ENCODE measurements around the gene CYP19A1. TPM values are rescaled to one million over a fixed set of nuclear protein-coding genes. Genes with fewer than 3 reads are reported as not detected.

Gene CYP19A1
- total and polyA plus RNA-seq, 2 experiments from 2014 or later: 0.69 to 2.6 TPM

- TF ChIP-seq, protein P1, sequence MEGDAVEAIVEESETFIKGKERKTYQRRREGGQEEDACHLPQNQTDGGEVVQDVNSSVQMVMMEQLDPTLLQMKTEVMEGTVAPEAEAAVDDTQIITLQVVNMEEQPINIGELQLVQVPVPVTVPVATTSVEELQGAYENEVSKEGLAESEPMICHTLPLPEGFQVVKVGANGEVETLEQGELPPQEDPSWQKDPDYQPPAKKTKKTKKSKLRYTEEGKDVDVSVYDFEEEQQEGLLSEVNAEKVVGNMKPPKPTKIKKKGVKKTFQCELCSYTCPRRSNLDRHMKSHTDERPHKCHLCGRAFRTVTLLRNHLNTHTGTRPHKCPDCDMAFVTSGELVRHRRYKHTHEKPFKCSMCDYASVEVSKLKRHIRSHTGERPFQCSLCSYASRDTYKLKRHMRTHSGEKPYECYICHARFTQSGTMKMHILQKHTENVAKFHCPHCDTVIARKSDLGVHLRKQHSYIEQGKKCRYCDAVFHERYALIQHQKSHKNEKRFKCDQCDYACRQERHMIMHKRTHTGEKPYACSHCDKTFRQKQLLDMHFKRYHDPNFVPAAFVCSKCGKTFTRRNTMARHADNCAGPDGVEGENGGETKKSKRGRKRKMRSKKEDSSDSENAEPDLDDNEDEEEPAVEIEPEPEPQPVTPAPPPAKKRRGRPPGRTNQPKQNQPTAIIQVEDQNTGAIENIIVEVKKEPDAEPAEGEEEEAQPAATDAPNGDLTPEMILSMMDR (IDR thresholded peaks at IDR 0.05; ENCODE audit: low read depth, low read length): no peak
- no peak for DNase-seq (ENCODE audit: low read depth in 1 of 2, low spot score in 1 of 2)
These were observed 12.3 kb upstream of the CYP19A1 start for GRCh38 chr15:51350723-51351122.

DNA sequence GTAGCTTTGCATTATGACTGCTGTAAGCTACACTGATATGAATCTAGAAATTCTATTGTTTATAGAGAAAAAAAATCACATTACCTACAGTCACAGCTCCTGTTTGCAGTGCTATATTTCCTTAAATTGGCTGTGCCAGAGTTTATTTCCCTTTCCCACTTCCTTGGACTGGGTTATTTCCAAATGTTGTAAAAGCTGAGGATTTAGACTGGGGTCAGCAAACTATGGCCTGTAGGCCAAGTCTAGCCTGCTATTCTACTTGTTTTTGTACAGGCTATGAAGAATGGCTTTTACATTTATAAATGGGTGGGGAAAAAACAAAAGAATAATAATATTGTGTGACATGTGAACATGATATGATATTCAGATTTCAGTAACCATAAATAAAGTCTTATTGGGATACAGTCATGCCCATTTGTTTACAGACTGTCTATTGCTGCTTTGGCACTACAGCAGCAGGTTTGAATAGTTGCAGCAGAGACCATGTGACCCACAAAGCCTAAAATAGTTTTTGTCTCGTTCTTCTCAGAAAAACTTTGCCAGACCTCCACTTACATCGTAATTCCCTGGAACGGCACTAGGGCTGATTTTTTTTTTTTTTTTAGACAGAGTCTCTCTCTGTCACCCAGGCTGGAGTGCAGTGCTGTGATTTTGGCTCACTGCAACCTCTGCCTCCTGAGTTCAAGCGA is 10.9 kb upstream of the CYP19A1 start:
- Histone ChIP-seq H3K27me3 (peaks cover 11% of the 10 kb centered on the region), H3K4me1 (ENCODE audit: low read depth) (peaks cover 6% of the 10 kb centered on the region), H3K27ac (no peak overlapping the region), H3K4me3 (no peak overlapping the region), H3K9me3 (ENCODE audit: low read depth) (no peaks in the 10 kb centered on the region), H3K36me3 (no peaks in the 10 kb centered on the region)
- peak in 1 of 2 donors; percentile 29 for DNase-seq (ENCODE audit: low read depth in 1 of 2, low spot score in 1 of 2)
- TF ChIP-seq, protein P1 (IDR thresholded peaks at IDR 0.05; ENCODE audit: low read depth, low read length): no peak

More at GRCh38 chr15:51350723-51351122, 12.3 kb upstream of the CYP19A1 start:
- Histone ChIP-seq H3K27ac (no peak overlapping the region), H3K9me3 (ENCODE audit: low read depth) (no peaks in the 10 kb centered on the region), H3K4me3 (no peak overlapping the region), H3K4me1 (ENCODE audit: low read depth) (peaks cover 6% of the 10 kb centered on the region), H3K36me3 (no peaks in the 10 kb centered on the region), H3K27me3 (no peaks in the 10 kb centered on the region)

DNA sequence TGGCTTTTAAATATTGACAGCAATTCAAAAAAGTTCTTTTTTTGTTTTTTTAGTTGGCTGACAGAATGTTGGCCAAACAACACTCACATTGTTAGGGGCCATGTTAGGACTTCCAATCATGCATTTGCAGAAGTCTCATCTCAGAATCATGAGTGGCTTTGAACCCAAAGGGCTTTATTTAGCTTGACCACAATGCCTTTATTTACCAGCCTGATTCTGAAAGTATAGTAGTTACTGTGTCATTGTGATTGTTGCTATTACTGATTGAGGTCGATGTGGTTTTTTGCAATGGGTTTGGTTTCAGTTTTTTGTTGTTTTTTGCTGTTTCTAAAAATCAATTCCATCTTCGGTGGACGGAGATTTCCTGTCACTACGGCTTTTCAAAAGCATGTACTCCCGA is 10.3 kb upstream of the CYP19A1 start:
- DNase-seq (ENCODE audit: low read depth in 1 of 2, low spot score in 1 of 2): no peak
- Histone ChIP-seq H3K27ac (no peak overlapping the region), H3K4me1 (ENCODE audit: low read depth) (peaks cover 6% of the 10 kb centered on the region), H3K9me3 (ENCODE audit: low read depth) (no peaks in the 10 kb centered on the region), H3K4me3 (no peak overlapping the region), H3K36me3 (no peaks in the 10 kb centered on the region), H3K27me3 (peaks cover 16% of the 10 kb centered on the region)
- TF ChIP-seq, protein P1 (IDR thresholded peaks at IDR 0.05; ENCODE audit: low read depth, low read length): no peak

GRCh38 chr15:51346136-51346535 is 7.7 kb upstream of the CYP19A1 start:
- no peak for DNase-seq (ENCODE audit: low read depth in 1 of 2, low spot score in 1 of 2)
- Histone ChIP-seq H3K36me3 (no peaks in the 10 kb centered on the region), H3K27me3 (peaks cover 42% of the 10 kb centered on the region), H3K4me1 (ENCODE audit: low read depth) (peaks cover 10% of the 10 kb centered on the region), H3K4me3 (no peak overlapping the region), H3K9me3 (ENCODE audit: low read depth) (no peaks in the 10 kb centered on the region), H3K27ac (no peak overlapping the region)
- TF ChIP-seq, protein P1 (IDR thresholded peaks at IDR 0.05; ENCODE audit: low read depth, low read length): no peak

DNA sequence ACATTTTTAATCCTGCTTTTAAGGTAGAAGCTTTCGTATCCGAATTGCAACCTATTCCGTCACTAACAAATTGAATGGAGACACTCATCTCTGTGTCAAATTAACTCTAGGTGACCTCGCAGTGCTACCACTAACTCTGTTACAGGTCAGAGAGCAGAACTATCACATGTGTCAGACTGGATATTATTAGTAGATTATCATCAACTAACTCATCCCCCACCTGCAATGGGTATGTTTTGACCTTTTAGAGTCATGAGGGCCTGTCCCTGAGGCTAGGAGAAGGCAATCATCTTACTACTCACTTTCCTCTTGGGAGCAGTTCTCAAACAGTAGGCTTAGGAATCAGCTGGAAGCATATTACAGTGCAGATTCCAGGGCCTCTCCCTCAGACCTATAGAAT is 5.1 kb upstream of the CYP19A1 start:
- no peak for DNase-seq (ENCODE audit: low read depth in 1 of 2, low spot score in 1 of 2)
- Histone ChIP-seq H3K27ac (no peak overlapping the region), H3K36me3 (no peaks in the 10 kb centered on the region), H3K4me1 (ENCODE audit: low read depth) (peaks cover 4% of the 10 kb centered on the region), H3K9me3 (ENCODE audit: low read depth) (no peaks in the 10 kb centered on the region), H3K4me3 (no peak overlapping the region), H3K27me3 (peaks cover 60% of the 10 kb centered on the region)
- TF ChIP-seq, protein P1 (IDR thresholded peaks at IDR 0.05; ENCODE audit: low read depth, low read length): no peak

Measured in cardiac muscle cell (in vitro differentiated cells and primary cell).